Measurements from ENCODE around the gene KCNQ5.

Gene KCNQ5

GRCh38 chr6:73078908-73079610, 457.2 kb downstream of the KCNQ5 start:
- FAIRE-seq, result no peak

GRCh38 chr6:73079611-73079955, 457.7 kb downstream of the KCNQ5 start:
- no peak for FAIRE-seq

GRCh38 chr6:73079978-73080377, 458.1 kb downstream of the KCNQ5 start:
- no peak for FAIRE-seq

- FAIRE-seq, result no peak
Observed at GRCh38 chr6:73081955-73082354, 460.1 kb downstream of the KCNQ5 start.

GRCh38 chr6:73083886-73084285, 462.0 kb downstream of the KCNQ5 start:
- FAIRE-seq, result no peak

- no peak for FAIRE-seq
Observed at GRCh38 chr6:73085443-73085871, 463.6 kb downstream of the KCNQ5 start.

GRCh38 chr6:73086726-73087125, 464.9 kb downstream of the KCNQ5 start:
- no peak for FAIRE-seq

- FAIRE-seq, result no peak
Observed at GRCh38 chr6:73088138-73088813, 466.4 kb downstream of the KCNQ5 start.

- FAIRE-seq, result no peak
Observed at GRCh38 chr6:73104921-73105320, 483.1 kb downstream of the KCNQ5 start.

DNA sequence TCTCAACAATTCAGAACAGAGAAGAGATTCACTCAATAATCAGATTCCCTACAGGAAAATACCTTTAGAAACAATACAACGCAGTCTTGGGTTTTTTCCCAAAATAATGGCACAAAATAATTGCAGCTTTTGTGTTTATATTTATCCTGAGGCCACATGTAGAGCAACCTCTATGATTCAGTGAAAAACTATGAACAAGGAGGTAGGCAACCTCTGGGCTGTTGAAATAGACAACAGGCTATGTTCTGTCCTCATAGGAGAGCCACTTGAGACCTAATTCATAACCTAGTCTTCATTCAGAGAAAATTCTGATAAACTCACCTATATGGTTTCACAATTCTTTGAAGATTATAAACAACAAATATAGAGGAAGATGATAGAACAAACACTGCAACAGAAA, 485.2 kb downstream of the KCNQ5 start:
- no peak for FAIRE-seq

- FAIRE-seq, result no peak
Observed at GRCh38 chr6:73108949-73109348, 487.1 kb downstream of the KCNQ5 start.

GRCh38 chr6:73109659-73110058, 487.8 kb downstream of the KCNQ5 start:
- FAIRE-seq, result no peak

- no peak for FAIRE-seq
Observed at GRCh38 chr6:73116330-73116729, 494.5 kb downstream of the KCNQ5 start.

DNA sequence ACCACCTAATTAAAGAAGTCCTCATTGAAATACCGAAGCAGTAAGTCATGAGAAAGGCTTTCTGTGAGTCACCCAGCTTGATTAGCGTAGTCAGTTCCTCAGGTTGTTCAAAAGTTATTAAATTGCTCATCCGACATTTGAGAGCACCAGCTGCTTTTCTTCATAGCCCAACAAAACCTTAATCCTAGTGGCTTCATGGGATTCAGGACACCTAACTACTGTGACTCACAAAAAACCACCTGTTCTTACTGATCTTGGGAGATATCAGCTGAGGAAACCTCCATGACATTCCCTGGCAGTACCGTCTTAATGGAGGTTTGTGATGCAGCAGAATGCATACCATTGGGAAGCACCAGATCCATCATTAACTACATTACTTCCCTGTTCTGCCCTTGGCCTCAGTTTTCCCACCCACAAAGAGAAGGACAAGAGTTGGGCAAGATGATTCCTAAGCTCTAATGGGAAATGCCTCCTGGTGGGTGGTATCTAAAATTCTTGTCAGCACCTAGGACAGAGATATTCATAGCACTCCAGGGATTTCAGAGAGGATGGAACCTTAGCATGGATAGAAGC, 499.6 kb downstream of the KCNQ5 start:
- FAIRE-seq, result no peak

GRCh38 chr6:73123632-73124329, 501.9 kb downstream of the KCNQ5 start:
- FAIRE-seq, result no peak

GRCh38 chr6:73129653-73130443, 508.0 kb downstream of the KCNQ5 start:
- no peak for FAIRE-seq

DNA sequence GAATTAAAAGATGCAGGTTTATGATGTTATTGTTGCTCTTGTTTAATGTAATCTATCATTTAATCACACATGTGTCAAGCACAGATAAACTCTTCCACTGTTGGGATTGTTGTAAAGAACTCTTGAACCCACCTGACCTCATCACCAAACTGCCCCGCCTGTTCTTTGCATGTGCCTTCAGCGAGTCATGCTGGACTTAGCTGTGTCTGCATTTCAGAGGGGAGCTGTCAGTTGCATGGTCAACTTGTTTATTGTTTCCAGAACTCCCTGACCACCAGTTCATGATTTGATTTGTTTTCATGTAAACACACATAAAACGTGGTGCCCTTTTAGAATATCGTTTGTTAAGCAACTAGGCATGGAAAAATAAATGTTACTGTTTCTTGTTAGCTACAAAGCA, 509.8 kb downstream of the KCNQ5 start:
- FAIRE-seq, result no peak

DNA sequence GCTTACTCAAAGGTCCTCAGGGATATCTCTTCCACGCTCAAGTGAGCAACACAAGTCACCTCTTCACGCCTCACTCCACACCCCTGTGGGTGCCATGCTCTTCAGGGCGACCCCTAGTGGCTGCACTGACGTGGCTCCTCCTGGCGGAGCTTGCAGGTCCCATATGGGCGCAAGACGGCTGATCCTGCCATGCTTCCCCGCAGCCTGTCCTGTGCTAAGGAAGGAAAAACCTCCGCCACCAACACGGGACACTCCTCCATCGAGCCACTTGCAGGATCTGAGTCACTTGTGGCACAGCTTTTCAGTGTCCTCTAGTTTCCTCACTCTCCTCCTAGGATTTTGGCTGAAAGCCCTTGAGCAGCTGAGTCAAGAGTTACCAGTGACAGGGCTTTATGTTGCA, 512.7 kb downstream of the KCNQ5 start:
- no peak for FAIRE-seq

- no peak for FAIRE-seq
Observed at GRCh38 chr6:73139681-73140383, 518.0 kb downstream of the KCNQ5 start.

DNA sequence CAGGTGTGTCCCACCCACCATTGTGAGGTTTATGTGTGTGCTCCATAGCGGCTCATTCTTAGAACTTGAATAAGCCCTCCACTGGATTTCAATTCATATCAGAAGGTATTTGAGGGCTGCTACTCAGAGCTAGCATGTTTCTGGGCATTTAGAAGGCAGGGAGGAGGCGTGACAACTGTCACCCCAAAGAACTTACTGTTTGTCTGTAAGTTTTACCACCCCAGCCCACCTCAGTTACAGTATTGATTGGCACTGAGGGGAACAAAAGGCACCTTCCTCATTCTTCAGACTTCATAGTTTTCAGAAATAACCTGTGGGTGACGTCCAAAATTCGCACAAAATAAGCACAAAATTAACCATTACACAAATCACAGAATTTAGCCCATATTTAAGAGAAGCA, 521.7 kb downstream of the KCNQ5 start:
- no peak for FAIRE-seq

- no peak for FAIRE-seq
Observed at GRCh38 chr6:73144516-73144915, 522.7 kb downstream of the KCNQ5 start.

- FAIRE-seq, result no peak
Observed at GRCh38 chr6:73145690-73146089, 523.8 kb downstream of the KCNQ5 start.

Data from A204.1 (cell line).